Osteoblast (primary cell): ENCODE measurements around the gene ZNF500. TPM values are rescaled to one million over a fixed set of nuclear protein-coding genes. Genes with fewer than 3 reads are reported as not detected.

Experiments used
- DNase-seq: peaks from one replicate; pipeline ENCODE4 v3.0.0; 2011; ENCODE audit warnings: low spot score, mixed read lengths; ENCODE audit not compliant: insufficient read length; ENCODE audit errors: missing footprints
- H2AFZ ChIP-seq: 2 replicates; pipeline ENCODE4 v1.6.0; 2011; ENCODE audit warnings: mild to moderate bottlenecking, low read length
- H3K27ac ChIP-seq: 2 replicates; pipeline ENCODE4 v1.5.1; 2011; ENCODE audit warnings: mild to moderate bottlenecking, low read depth, low read length, moderate library complexity
- H3K27me3 ChIP-seq: 2 replicates; pipeline ENCODE4 v1.6.0; 2012; ENCODE audit warnings: mild to moderate bottlenecking, control low read depth, inconsistent platforms, low read length, moderate library complexity; ENCODE audit not compliant: insufficient read depth
- H3K36me3 ChIP-seq: 2 replicates; pipeline ENCODE4 v1.5.1; 2011; ENCODE audit warnings: mild to moderate bottlenecking, low read length, control low read depth, moderate library complexity; ENCODE audit not compliant: insufficient read depth
- H3K4me1 ChIP-seq: 2 replicates; pipeline ENCODE4 v1.5.1; 2011; ENCODE audit warnings: mild to moderate bottlenecking, low read length, control low read depth, moderate library complexity; ENCODE audit not compliant: insufficient read depth
- H3K4me2 ChIP-seq: 2 replicates; pipeline ENCODE4 v1.6.0; 2011; ENCODE audit warnings: mild to moderate bottlenecking, low read length; ENCODE audit not compliant: insufficient read depth
- H3K4me3 ChIP-seq: fragments of 200-600 bp; sonication (generic); 3 replicates; pipeline ENCODE4 v1.5.1; 2012; ENCODE audit warnings: mild to moderate bottlenecking, low read length, inconsistent platforms; ENCODE audit not compliant: insufficient read depth
- H3K79me2 ChIP-seq: 2 replicates; pipeline ENCODE4 v1.6.0; 2012; ENCODE audit warnings: mild to moderate bottlenecking, low read length, control low read depth, inconsistent platforms; ENCODE audit not compliant: insufficient read depth
- H3K9me3 ChIP-seq: 2 replicates; pipeline ENCODE4 v1.5.1; 2011; ENCODE audit warnings: low read depth, low read length, control low read depth
- H4K20me1 ChIP-seq: 2 replicates; pipeline ENCODE4 v1.6.0; 2012; ENCODE audit warnings: mild to moderate bottlenecking, low read length, control low read depth; ENCODE audit not compliant: insufficient read depth
- total RNA-seq: library from RNA; depleted of rRNA; stranded (reverse); fragments of >200 nt; gene quantifications from 2 replicates; pipeline ENCODE4 v1.2.3, GENCODE V29; 2012
- TF ChIP-seq, protein P1 (sequence below): IDR thresholded peaks from 2 replicates; pipeline ENCODE4 v1.5.1; 2011; ENCODE audit warnings: mild to moderate bottlenecking, low read depth, low read length, moderate library complexity; ENCODE audit errors: extremely low read depth

Gene ZNF500
- total RNA-seq = 14.5 and 16.2 TPM in 2 replicates

DNA sequence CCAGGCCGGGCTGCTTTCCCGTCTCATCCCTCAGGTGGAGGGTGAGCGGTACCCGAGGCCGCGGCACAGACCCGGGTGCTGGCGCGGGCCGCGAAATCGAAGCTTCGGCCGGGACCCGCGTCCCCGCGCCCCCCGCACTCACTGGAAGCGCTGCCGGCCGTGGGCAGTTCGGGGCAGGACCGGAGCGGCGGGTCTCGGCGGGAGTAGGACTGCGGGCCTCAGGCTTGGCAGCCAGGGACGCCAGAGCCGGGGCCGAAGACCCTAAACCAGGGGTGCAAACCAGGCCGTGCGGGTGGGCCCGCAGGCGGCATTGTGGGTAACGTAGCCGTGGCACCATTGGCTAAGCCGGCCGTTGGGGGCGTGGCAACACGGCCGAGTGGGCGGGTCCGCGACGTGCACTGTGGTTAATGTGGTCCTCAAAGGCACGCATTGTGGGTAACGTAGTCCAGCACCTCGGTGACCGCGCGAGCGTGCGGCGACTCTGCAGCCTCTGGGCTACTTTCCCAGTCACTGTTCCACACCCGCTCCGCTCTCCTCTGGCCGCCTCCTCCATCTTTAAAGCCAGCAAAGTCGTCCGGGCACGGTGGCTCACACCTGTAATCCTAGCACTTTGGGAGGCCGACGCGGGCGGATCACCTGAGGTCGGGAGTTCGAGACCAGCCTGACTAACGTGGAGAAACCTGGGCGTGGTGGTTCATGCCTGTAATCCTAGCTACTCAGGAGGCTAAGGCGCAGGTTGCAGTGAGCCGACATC is at the start of gene ZNF500:
ZNF500 (minus strand) TSS at position 288 of the 754 bp plus-strand sequence. CDS start 1,184 bp downstream, outside the sequence.
- Histone ChIP-seq H2AFZ (peak within 1 kb of the TSS; percentile 97), H3K4me1 (peaks cover 20% of the 10 kb centered on the region), H3K9me3 (no peaks in the 10 kb centered on the region), H4K20me1 (peaks cover 4% of the 10 kb centered on the region), H3K4me2 (peak within 1 kb of the TSS; percentile 99), H3K27ac (peak within 1 kb of the TSS; percentile 89), H3K27me3 (no peaks in the 10 kb centered on the region), H3K36me3 (peaks cover 27% of the 10 kb centered on the region), H3K79me2 (peaks cover 34% of the 10 kb centered on the region), H3K4me3 (peak within 1 kb of the TSS; percentile 99)
- TF ChIP-seq, protein P1, sequence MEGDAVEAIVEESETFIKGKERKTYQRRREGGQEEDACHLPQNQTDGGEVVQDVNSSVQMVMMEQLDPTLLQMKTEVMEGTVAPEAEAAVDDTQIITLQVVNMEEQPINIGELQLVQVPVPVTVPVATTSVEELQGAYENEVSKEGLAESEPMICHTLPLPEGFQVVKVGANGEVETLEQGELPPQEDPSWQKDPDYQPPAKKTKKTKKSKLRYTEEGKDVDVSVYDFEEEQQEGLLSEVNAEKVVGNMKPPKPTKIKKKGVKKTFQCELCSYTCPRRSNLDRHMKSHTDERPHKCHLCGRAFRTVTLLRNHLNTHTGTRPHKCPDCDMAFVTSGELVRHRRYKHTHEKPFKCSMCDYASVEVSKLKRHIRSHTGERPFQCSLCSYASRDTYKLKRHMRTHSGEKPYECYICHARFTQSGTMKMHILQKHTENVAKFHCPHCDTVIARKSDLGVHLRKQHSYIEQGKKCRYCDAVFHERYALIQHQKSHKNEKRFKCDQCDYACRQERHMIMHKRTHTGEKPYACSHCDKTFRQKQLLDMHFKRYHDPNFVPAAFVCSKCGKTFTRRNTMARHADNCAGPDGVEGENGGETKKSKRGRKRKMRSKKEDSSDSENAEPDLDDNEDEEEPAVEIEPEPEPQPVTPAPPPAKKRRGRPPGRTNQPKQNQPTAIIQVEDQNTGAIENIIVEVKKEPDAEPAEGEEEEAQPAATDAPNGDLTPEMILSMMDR = no peak
- DNase-seq = peak; percentile 99

DNA sequence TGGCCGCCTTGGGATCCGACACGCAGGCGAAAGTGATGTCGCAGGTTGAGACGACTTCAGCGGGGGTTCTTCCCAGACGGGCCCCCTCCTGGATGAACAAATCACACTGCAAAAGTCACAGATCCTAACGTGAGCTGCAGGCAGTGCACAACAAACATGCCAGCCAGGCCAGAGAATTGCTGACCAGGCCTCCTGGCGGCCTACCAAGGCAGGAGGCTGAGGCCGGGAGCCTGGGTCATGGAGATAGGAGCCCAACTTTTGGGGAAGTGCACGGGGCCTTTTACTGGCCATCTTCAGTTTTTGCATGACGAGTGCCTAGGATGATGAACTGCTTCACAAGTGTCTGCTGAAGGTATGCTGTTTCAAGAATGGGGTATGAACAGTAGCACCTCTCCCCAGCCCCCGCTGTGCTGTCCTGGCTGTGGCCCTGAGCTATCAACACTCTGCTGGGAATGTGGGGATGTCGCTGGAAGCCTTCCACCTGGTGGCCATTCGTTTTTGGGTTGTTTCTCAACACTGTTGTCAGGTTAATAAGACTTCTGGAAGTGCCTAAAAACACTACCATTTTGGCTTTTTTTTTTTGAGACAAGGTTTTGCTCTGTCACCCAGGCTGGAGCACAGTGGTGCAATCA is 47.7 kb upstream of the ZNF500 start:
- no peak overlapping the region for H3K4me3 ChIP-seq
- H3K9me3 ChIP-seq = no peaks in the 10 kb centered on the region
- no peaks in the 10 kb centered on the region for H4K20me1 ChIP-seq
- H2AFZ ChIP-seq = no peak overlapping the region
- H3K36me3 ChIP-seq = peaks cover 65% of the 10 kb centered on the region
- H3K27ac ChIP-seq = no peak overlapping the region
- no peaks in the 10 kb centered on the region for H3K27me3 ChIP-seq
- no peak overlapping the region for H3K4me2 ChIP-seq
- H3K4me1 ChIP-seq = no peaks in the 10 kb centered on the region
- no peaks in the 10 kb centered on the region for H3K79me2 ChIP-seq
- no peak for DNase-seq
- TF ChIP-seq, protein P1 = no peak

DNA sequence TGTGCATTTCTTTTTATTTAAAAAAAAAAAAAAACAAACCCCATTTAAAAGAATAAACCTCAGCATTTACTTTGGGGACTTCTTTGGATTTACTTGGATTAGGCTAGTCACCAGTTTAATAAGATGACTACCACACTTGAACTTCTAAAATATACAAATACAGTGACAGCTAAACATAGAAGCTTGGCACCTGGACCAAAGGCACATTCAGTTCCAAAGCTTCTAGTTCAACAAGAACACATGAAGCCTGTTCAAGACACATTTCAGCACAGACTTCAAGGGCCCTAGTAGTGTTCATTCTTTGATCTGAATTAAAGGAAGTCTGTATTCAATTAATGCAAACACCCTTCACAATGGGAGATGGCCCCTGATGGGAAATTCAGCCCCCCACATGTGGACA is 47.1 kb upstream of the ZNF500 start:
- no peak overlapping the region for H3K27ac ChIP-seq
- no peaks in the 10 kb centered on the region for H3K4me1 ChIP-seq
- H3K4me3 ChIP-seq = no peak overlapping the region
- H2AFZ ChIP-seq = no peak overlapping the region
- H3K27me3 ChIP-seq = no peaks in the 10 kb centered on the region
- TF ChIP-seq, protein P1 = no peak
- no peak for DNase-seq
- peaks cover 65% of the 10 kb centered on the region for H3K36me3 ChIP-seq
- H3K4me2 ChIP-seq = no peak overlapping the region
- no peaks in the 10 kb centered on the region for H3K79me2 ChIP-seq
- H4K20me1 ChIP-seq = no peaks in the 10 kb centered on the region
- no peaks in the 10 kb centered on the region for H3K9me3 ChIP-seq
